Dedifferentiated amniotic fluid mesenchymal stem cell (primary cell): ENCODE measurements around the gene CRKL.

ENCODE experiments used
- DNase-seq: peaks from one replicate; pipeline ENCODE4 v3.0.0-alpha.2; 2016; ENCODE audit errors: extremely low spot score

CRKL gene

DNA sequence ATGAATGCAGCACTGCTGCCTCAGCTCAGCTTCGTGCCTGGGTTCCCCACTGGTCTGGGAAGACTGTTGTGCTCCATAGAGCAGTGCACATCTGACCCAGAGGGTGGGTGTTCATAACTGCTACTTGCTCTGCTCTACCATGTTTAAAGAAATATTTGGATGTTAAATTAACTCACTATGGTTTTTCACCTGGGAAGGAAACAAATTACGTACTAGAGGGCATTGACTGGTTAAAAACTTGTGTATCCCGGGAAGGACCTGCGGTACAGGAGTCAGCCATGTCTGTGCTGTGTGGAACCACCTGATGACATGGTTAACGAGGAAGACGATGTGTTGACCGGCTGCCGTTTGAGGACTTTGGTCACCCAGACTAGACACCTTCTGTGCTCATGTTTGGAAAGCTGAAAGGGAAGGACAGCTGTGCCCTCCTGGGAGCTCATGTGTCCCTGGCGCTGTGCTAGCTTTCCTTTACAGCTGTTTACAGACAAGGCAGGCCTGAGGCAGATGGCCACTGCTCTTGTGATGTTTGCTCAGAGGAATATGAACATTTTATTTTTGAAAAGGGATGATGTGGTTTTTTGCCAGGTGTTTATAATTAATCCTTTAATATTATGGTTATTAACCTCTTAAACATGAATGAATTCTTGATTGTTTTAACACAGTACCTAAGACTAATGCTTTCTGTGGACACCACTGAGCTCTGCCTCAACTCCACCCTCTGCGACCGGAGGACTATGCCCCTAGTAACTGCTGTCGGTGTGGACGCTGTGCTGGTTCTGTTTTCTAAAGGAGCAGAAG is 35.5 kb downstream of the CRKL start:
- no peak for DNase-seq

DNA sequence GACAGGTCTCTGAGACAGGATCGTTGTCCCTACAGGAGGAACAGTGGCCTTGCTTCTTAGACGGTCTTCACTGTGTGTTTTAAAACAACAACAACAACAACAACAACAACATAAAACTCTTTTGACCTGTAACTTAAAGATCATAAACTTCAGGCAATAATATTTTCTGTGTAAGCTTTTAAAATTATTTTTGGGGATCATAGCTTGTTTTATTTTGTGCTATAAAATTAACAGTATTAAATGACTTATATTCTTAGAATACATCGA is 36.1 kb downstream of the CRKL start:
- no peak for DNase-seq

DNA sequence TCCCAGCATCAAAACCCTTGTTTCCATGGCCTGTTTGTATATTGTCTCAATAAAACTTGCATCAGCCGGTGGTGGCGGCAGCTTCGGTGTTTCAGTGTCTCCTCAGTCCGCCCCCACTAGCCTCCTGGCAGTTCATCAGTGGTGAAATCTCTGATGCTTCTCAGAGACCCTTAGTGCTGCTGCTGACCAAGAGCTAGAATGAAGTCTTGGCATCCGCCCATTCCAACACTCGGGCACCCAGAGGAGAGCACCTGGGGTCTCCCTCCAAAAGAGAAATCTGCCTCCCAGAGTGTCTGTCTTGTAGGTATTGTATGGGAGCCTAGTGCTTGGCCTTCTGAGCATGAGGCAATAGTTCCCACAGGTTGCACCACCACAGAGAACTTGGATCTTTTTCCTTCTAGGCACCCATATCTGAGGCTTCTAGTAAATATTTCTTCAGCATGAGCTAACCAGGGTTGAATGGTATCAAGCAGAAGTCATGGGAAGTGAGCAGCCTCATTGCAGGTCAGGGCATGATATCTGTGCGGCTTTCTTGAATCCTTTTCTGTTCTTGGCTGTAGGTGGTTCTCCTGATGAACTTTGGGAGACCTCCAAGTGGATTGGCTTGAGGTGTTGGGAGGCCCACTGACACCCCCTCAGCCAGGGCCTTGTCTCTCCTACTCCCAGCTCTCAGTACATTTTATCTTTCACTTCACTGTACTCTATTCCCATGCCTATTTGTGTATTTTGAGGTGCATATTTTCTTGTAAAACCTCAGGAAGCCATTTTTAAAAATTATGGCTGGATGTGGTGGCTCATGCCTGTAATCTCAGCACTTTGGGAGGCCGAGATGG is 36.7 kb downstream of the CRKL start:
- no peak for DNase-seq

DNA sequence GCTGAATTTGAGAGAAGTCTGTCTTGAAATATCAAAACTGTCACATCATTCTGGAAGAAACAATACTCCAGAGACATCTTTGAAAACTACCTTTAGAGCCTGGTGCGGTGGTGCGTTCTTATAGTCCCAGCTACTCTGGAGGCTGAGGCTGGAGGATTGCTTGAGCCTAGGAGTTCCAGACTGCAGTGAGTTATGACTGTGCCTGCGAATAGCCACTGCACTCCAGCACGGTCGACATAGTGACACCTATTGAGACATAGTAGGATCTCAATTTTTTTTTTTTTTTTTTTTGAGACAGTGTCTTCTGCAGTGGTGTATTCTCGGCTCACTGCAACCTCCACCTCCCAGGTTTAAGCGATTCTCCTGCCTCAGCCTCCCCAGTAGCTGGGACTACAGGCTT is 38.3 kb downstream of the CRKL start:
- no peak for DNase-seq

DNA sequence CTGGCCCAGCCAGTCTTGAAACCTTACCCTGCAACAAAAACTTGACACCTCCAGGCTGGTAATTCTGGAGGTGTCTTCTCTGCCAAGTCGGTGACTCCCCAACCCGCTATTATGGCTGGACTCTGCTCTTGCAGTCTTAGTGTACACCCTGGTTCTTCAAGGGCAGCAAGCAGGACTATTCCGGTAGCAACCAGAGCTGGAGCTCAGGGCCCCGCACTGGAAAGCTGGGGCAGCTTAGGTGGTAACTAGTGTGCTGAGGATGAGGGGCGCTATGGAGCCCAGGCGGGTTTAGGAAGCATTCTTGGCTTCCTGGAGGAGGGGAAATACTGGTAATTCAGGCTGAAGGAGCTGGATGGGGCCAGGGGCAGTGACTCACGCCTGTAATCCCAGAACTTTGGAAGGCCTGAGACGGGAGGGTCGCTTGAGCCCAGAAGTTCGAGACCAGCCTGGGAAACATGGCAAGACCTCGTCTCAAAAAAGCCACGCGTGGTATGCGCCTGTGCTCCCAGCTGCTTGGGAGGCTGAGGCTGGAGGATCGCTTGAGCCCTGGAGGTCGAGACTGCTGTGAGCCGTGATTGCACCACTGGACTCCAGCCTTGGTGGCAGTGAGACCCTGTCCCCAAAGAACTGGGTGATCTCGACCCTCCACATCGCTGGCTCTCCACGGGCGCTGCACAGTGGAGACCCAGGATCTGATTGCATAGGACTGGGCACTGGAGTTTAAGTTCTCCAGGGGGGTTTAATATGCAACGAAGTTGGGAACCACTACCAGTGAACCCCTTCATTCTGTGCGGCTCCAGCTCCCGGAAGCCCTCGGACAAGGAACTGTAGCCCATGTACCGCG is 39.3 kb downstream of the CRKL start:
- DNase-seq = no peak

DNA sequence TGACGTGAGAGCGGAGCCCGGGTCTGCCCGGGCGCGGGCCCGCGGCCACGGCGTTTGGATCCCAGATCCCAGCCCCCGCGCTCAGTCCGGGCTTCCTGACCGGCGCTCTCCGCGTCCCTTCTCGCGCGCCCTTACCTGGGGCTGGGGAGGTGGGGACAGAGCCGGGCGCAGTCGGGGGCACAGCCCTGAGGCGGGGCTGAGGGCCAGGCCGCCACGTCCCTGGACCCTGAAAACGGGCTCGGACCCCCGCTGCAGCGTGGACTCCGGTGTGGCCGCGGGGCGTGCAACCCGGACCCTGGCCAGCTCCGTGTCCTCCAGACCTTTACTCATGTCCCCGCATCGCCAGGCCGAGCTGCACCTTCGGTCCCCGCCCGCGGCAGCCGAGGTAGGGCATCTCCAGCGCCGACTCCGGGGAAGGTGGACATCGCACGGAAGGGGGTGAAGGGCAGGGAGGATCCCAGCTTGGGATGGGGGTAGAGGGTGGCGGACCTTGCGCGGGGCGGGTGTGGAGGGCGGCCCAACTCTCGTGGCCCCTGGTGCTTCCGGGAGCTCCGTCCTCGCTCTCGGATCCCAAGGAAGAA is 40.0 kb downstream of the CRKL start:
- DNase-seq = no peak

DNA sequence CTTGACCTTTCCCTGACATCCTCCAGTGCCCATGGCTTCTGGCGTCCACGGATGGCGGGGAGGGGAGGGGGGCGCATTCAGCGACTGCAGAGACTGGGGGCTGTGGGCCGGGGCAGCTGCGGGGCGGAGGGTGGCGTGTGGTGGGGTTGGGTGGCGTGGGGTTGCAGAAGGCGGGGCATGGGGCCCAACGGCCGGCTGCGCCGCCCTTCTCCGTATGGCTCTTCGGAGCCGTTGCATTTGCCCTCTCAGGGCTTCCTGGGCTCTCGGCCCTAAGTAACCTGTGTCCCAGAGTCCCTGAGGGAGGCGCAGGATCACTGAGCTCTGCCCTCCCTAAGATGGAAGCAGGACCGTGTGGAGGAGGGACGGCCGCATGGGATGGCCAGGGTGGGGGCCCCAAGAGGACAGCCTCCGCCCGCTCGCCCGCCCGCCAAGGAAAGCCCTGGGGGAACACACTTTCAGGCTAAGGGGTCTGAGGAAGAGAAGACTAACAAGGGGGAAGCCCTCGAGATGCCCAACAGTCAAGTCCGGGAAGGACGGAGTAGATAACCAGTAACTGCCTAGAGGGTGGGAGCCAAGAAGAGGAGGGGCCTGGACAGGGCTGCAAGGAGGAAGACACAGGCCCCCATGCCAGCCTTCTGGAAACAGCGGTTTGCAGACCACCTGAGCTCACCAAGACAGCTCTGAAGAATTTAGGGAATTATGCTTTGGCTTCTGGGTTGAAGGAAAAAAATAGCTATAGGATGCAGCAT is 40.6 kb downstream of the CRKL start:
- no peak for DNase-seq

DNA sequence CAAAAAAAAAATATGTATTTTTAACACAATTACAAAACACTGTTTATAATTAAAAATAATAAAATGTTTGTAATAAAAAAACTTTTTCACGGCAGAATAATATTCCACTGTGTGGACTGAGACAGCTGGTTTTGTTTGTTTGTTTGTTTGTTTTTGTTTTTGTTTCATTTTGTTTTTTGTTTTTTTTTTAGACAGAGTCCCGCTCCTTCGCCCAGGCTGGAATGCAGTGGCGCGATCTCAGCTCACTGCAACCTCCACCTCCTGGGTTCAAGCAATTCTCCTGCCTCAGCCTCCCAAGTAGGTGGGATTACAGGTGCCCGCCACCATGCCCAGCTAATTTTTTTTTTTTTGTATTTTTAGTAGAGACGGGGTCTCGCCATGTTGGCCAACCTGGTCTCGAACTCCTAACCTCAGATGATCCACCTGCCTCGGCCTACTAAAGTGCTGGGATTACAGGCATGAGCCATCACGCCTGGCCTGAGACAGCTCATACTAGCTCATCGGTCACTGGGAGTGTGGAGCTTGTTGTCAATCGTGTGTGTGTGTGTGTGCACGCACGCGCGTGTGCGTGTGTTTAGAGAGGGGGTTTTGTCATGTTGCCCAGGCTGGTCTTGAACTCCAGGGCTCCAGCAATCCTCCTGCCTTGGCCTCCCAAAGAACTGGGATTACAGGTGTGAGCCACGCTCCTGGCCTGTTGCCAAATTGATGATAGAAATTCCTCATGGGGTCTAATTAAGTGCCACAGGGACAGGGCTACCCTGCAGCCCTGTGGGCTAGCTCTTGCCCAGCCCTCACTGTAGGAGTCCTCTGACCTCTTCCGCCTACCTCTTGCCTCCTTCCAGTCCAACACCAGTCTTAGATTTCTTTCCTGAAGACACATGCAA is 42.6 kb downstream of the CRKL start:
- DNase-seq = no peak

DNA sequence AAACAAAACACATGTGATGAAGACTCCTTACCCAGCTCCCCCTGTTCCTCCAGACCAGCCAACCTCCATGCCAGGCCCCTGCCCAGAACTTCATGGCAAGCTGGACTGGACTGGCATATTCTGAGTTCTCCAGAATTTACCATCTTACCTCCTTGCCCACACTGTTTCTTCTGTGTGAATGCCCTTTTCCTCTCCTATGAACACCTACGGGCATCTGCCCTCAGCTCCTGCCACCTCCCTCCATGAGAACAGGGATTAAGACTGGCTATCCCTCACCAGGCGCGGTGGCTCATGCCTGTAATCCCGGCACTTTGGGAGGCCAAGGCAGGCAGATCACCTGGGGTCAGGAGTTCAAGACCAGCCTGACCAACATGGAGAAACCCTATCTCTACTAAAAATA is 43.4 kb downstream of the CRKL start:
- DNase-seq = no peak

DNA sequence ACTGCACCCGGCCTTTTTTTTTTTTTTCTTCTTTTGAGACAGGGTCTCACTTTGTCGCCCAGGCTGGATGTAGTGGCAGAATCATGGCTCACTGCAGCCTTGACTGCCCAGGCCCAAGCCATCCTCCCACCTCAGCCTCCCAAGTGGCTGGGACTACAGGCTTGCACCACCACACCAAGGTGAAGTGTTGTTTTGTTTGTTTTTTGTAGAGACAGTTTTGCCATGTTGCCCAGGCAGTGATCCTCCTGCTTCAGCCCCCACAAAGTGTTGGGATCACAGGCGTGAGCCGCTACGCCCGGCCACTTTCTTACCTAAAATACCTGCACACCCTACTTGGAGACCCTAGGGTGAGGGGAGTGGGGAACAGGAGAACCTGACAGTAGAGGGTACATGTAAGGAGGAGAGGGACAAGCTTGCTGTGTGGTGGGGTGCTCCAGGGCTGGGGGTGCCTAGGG is 45.3 kb downstream of the CRKL start:
- DNase-seq = no peak

DNA sequence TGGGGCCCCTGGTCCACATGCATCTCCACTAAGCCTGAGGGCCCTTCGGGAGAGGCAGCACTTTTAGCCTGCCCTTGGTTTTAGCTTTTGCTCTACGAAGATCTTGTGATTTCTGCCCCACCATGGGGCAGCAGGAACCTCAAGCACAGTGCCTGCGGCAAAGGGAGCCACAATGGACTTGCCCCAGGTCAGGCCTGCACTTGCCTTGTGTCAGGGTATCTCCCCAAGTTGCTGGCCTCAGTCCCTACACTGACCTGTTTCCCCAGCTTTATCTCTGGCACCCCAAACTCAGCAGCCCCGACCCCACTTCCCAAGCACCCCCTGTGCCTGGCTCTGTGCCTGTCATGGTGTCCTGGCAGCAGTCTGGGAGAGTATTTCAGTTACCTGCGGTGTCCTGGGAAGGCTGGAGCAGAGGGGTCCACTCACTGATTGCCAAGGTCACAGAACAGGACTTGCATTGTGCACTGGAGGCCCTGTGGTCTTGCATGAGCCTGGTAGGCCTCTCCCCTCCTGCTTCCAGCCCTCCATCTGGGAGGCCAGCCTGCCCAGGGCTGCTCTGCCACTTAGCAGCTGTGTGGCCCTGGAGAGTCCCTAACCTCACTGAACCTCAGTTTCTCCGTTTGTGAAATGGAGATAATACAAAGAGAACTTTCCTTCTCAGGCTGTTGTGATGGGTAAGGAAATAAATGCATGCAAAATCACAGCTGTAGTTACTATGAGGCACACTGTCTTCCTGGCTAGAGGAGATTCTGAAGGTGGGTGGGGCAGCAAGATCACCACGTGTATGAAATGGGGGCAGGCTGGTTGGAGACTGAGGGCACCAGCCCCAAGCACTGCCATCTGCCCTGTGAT is 46.2 kb downstream of the CRKL start:
- DNase-seq = no peak

DNA sequence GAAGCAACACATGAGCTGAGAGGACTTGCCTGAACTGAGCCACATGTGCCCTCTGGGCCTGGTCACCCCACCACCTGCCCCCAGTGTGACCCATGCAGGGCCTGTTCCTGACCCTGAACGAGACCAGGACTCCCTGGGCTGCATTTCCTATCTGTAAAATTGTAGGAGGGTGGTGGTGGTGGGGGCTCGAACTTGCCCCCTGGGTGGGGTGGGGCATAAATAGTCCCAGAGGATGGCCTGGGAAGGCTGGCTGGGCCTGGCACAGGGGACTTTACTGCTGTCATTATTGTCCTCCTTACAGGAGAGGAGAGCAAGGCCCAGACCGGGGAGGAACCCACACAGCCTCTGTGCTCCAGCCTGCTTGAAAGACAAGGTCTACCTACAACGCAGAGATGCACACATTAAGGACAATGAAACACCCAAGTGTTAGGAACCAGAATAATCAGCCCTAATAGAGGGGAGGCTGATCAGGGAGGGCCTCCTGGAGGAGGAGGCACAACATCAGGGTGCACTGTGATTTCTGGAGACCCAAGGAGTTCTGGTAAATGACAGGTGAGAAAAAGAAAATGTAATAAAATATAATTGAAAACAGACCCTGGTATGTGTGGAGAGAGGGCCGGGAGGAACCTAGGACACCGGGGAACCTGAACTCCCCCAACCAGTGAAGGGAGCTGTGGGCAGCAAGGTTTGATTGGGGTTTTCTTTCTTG is 47.0 kb downstream of the CRKL start:
- no peak for DNase-seq

DNA sequence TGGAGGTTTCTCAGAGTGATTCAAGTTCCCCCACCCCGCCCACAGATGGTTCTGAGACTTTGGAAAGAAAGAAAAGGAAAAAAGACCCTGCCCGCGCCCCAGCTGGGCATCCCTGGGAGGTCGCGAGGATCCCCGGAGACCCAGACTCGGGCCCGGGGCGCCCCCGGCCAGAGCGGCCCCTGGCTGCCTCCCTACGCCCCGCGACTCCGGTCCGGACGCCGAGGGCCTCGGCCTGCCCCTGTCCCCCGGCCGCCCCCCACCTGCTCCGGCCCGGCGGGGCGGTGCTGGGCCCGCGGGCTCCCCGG is 47.5 kb downstream of the CRKL start:
- DNase-seq = no peak

DNA sequence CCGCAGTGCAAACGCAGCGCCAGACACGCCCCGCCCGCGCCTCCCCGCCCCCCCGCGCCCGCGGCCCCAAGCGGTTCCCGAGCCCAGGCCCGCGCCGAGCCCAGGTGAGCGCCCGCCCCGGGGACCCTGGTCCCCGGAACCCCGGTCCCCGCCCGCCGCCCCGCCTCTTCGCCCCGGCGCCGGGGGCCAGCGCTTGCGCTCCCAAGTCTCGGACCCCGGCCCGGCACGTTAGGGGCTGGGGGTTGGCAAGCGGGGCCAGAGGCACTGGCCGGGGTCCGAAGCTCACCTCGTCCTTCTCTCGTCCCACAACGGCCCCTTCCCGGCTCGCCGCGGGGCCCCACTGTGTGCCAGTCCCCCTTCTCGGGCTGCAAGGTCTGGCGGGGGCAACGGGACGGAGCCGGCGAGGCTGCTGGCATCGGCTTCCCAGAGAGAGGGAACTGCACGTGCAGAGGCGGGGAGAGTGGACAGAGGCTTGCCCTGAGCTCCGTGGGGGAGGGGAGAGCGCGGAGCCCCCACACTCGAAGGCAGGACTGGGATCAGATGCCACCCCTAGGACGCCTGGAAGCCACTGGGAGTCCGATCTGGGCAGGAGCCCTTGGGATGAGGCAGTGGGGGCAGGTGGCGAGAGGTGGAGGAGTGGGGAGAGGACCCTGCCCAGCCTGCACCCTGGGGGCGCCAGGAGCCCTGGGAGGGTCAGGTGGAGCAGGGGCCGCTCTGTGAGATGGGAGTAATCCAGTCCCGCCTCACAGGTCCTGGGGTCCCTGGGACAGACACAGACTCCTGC is 48.1 kb downstream of the CRKL start:
- DNase-seq = no peak

DNA sequence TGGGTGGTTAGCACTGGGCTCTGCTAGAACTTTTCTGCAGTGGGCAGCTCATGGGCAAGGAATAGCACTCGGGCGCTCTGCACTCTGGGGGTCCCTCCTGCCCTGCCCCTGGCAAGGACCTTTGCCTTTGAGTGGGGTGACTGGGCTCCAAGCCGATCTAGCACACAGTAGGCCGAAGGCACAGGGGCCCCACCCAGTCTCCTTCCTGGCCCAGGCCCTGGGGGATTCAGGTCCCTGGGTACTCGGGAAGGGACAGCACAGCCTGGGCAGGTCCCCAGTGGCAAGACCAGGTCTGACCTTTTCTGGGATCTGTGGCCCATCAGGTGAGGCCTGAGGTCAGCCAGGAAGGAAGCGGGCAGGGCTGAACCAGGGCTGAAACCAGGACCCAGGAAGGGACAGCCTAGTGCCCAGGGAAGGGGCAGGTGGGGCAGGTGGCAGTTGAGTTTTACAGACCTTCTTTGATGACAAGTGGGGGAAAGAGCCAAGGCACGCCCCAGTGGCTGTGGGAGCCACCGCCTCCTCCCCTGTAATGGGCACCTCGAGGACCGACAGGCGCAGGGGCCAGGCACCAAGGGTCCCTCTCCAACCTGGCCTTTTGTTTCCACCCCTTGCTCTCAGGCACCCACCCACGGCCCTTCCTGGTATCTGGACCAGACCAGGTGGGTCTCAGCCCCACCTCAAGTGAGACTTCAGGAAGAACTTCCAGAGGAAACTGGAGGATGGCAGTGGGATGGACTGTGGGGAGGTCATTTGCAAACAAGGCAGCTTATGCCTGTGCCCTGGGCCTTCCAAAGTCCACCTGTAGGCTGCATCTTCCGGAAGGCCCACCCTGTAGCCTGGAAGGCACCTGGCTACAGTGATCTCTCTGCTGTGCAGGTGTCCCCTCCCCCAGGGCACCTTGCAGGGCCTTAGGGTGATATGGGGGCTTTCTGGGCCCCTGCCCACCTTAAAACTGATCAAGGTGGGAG is 49.0 kb downstream of the CRKL start:
- no peak for DNase-seq

DNA sequence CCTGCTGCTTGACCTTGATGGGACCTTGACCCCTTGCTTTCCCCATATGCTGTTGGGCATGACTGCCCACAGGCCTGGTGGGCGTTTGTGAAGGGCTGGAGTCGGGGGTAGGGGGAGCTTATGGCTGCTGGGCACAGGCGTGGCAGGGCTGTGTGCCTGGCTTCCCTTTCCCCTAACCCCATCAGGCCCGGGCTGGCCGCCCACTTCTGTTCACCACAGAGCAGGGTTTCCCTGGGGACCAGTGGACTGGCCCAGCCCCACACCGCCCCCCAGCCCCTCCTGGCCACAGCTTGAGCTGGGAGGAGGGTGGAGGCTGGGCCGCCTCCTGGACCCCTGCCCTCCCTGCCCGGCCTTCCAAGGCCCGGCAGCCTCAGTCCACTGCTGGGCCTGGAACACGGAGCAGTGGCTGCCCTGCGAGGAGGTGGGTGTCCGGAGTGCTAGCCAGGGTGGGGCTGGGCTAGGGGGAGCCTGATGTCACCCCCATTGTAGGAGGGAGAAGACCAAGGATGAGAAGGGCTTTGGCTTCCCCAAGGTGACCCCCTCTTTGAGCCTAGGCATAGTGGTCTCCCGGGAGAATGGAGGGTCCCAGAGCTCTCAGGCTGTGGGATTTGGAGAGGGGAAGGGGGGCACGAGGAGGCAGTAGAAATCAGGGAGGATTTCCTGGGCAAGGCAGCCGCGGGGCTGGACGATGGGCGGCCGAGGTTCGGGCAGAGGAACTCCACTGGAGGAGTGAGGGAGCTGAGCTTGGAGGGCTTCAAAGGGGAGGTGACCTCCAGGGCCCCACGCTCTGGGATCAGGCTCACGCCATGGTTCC is 49.9 kb downstream of the CRKL start, which contains the start of gene AIFM3:
AIFM3 (plus strand) TSS at position 373 of the 814 bp plus-strand sequence. CDS start 690 bp downstream, outside the sequence.
- no peak for DNase-seq
